HTERT RPE-1 (cell line): ENCODE measurements around the gene CCL16.

Experiments
- in situ Hi-C: fragments of 300-500 bp; cut with MboI; formaldehyde crosslinking; loops from 4 replicates; pipeline ENCODE4 v1.14.3; 2020; ENCODE audit warnings: low sequenced_read_pairs

Gene CCL16

GRCh38 chr17:35988164-35988563, 6.9 kb upstream of the CCL16 start:
- in situ Hi-C loops = no loop called here

GRCh38 chr17:35986643-35987042, 5.3 kb upstream of the CCL16 start, which contains the start of gene CCL14:
CCL14 (minus strand) TSS chr17:35986729; CDS start chr17:35986649, 80 bp downstream.
- in situ Hi-C loops = no loop called here

GRCh38 chr17:35984140-35984539, 2.8 kb upstream of the CCL16 start:
- in situ Hi-C loops = no loop called here

- in situ Hi-C loops = no loop called here
Observed at GRCh38 chr17:35982409-35983191, 1.3 kb upstream of the CCL16 start.

- in situ Hi-C loops = no loop called here
Observed at GRCh38 chr17:35981908-35982330, 622 bp upstream of the CCL16 start.

GRCh38 chr17:35978346-35978745, 3.0 kb downstream of the CCL16 start:
- in situ Hi-C loops = no loop called here

- in situ Hi-C loops = no loop called here
Observed at GRCh38 chr17:35977509-35977908, 3.8 kb downstream of the CCL16 start.

GRCh38 chr17:35973333-35974260, 7.7 kb downstream of the CCL16 start:
- in situ Hi-C loops = no loop called here

GRCh38 chr17:35972945-35973332, 8.4 kb downstream of the CCL16 start:
- in situ Hi-C loops = no loop called here

GRCh38 chr17:35972535-35972934, 8.8 kb downstream of the CCL16 start:
- in situ Hi-C loops = no loop called here

GRCh38 chr17:35972066-35972465, 9.2 kb downstream of the CCL16 start:
- in situ Hi-C loops = no loop called here

GRCh38 chr17:35969558-35970380, 11.5 kb downstream of the CCL16 start:
- in situ Hi-C loops = no loop called here

- in situ Hi-C loops = no loop called here
Observed at GRCh38 chr17:35968520-35969054, 12.7 kb downstream of the CCL16 start.

GRCh38 chr17:35965272-35965671, 16.0 kb downstream of the CCL16 start:
- in situ Hi-C loops = no loop called here

GRCh38 chr17:35963663-35964062, 17.6 kb downstream of the CCL16 start:
- in situ Hi-C loops = no loop called here

GRCh38 chr17:35953720-35954119, 27.6 kb downstream of the CCL16 start:
- in situ Hi-C loops = no loop called here

- in situ Hi-C loops = no loop called here
Observed at GRCh38 chr17:35949401-35949800, 31.9 kb downstream of the CCL16 start.

GRCh38 chr17:35948092-35948491, 33.2 kb downstream of the CCL16 start:
- in situ Hi-C loops = no loop called here

GRCh38 chr17:35947156-35947585, 34.1 kb downstream of the CCL16 start:
- in situ Hi-C loops = no loop called here

GRCh38 chr17:35944151-35944550, 37.1 kb downstream of the CCL16 start:
- in situ Hi-C loops = no loop called here

- in situ Hi-C loops = no loop called here
Observed at GRCh38 chr17:35943537-35943936, 37.8 kb downstream of the CCL16 start, which contains the start of gene LYZL6. LYZL6 (minus strand) TSS chr17:35943713; CDS start chr17:35939356, 4,357 bp downstream.
